Psoas muscle (tissue), 8 donors: ENCODE measurements around the gene TRIM10. TPM values are rescaled to one million over a fixed set of nuclear protein-coding genes. Genes with fewer than 3 reads are reported as not detected.

Experiments
- ATAC-seq, 4 donors: fragments of 200-7000 bp; cut with Tn5 transposase; one replicate each; pipeline ENCODE4 v1.9.1; 2020; ENCODE audit warnings: moderate library complexity in 3 of 4, mild to moderate bottlenecking in 2 of 4
- DNase-seq, 2 donors: peaks; one replicate each; pipeline ENCODE4 v3.0.0-alpha.2; 2020
- H3K27ac ChIP-seq: fragments of 200-600 bp; one replicate; pipeline ENCODE4 v1.8.0; 2022
- H3K27me3 ChIP-seq, 3 donors: fragments of 200-600 bp in 1 of 3; one replicate each; pipeline versions ENCODE4 v1.6.1 to v1.8.0; 2013 to 2022; ENCODE audit warnings: low read length in 2 of 3, mild to moderate bottlenecking in 2 of 3, moderate library complexity in 1 of 3; ENCODE audit not compliant: insufficient read depth in 3 of 3
- H3K36me3 ChIP-seq, 2 donors: fragments of 200-600 bp in 1 of 2; one replicate each; pipeline versions ENCODE4 v1.6.1 to v1.8.0; 2013 to 2022; ENCODE audit warnings: low read depth in 1 of 2, mild to moderate bottlenecking in 1 of 2, moderate library complexity in 1 of 2; ENCODE audit not compliant: insufficient read depth in 1 of 2
- H3K4me1 ChIP-seq: fragments of 200-600 bp; one replicate; pipeline ENCODE4 v1.8.0; 2022
- H3K4me3 ChIP-seq: fragments of 200-600 bp; one replicate; pipeline ENCODE4 v1.8.0; 2022; ENCODE audit warnings: mild to moderate bottlenecking
- H3K9me3 ChIP-seq: fragments of 200-600 bp; one replicate; pipeline ENCODE4 v1.8.0; 2022
- WGBS, 3 donors: extraction: QIAGEN DNeasy Blood & Tissue Kit; methylation state at CpG; one replicate each; pipeline versions ENCODE4 v1.1.6 to v1.1.7; 2013; 5-methylcytosine and 5-hydroxymethylcytosine counted together
- intact Hi-C, 2 donors: fragments of 100-400 bp; cut with DNase I; formaldehyde crosslinking; loops; one replicate each; pipeline versions ENCODE4 v1.11.0 to v1.14.2; 2022
- polyA plus RNA-seq, 3 donors: library from polyadenylated mRNA; stranded (reverse); fragments of 200-250 nt; gene quantifications; one replicate each; pipeline ENCODE4 v1.2.3, GENCODE V29; 2013
- total RNA-seq, 4 donors: library from RNA; stranded (reverse); fragmentation: NEBNext Ultra II Directional in 2 of 4; extraction: Animal tissue kit (Norgen Biotek cat#: 25700) in 2 of 4; gene quantifications; one replicate each; pipeline versions ENCODE4 v1.2.1 to v1.2.4, GENCODE V29; 2021 to 2023
- TF ChIP-seq, protein P1 (sequence below): fragments of 200-600 bp; IDR thresholded peaks from one replicate; pipeline ENCODE4 v1.8.0; 2022; ENCODE audit warnings: antibody characterized with exemption
- donor health status: healthy with polysubstance abuse.
- donor health status: DM: no; HTN: no; CAD: no; lungs with moderate emphysema.
- donor health status: Bipolar disorder and iron deficiency.
- donor health status: healthy.
- donor health status: DM: yes; HTN: yes; CAD: no.
- donor health status: DM: no; HTN: no; CAD: no.
- donor health status: DM: no; HTN: no; CAD: no.
- donor health status: DM: yes; HTN: yes; CAD: no.

The TRIM10 gene
- total and polyA plus RNA-seq, 7 donors = 0.10 TPM; not detected in 6

DNA sequence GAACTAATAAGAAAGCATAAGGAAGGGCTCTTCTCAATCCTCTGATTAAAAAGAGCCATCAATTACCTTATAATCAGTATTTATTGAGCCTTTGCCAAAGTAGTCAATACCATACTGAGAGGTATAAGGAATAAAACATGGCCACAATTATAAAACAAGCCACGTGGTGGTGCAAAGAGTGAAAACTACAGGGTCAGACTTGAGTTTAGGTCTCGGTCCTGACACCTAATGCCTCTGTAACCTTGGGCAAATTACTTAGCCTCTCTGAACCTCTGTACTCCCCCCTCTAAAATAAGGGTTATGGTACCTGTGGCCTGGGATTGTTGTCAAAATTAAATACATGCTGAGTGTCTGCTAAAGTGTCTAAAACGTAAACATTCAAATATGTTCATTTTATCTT is 11.8 kb downstream of the TRIM10 start:
- H3K4me3 ChIP-seq = no peak overlapping the region
- intact Hi-C loops = no loop called here
- H3K4me1 ChIP-seq = no peaks in the 10 kb centered on the region
- TF ChIP-seq, protein P1, sequence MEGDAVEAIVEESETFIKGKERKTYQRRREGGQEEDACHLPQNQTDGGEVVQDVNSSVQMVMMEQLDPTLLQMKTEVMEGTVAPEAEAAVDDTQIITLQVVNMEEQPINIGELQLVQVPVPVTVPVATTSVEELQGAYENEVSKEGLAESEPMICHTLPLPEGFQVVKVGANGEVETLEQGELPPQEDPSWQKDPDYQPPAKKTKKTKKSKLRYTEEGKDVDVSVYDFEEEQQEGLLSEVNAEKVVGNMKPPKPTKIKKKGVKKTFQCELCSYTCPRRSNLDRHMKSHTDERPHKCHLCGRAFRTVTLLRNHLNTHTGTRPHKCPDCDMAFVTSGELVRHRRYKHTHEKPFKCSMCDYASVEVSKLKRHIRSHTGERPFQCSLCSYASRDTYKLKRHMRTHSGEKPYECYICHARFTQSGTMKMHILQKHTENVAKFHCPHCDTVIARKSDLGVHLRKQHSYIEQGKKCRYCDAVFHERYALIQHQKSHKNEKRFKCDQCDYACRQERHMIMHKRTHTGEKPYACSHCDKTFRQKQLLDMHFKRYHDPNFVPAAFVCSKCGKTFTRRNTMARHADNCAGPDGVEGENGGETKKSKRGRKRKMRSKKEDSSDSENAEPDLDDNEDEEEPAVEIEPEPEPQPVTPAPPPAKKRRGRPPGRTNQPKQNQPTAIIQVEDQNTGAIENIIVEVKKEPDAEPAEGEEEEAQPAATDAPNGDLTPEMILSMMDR = no peak
- 48 to 54% (median 54%) methylated on average over 3 of the region's 3 CpGs for WGBS, 3 donors
- H3K27me3 ChIP-seq = peaks cover 0 to 28% (median 6%) of the 10 kb centered on the region in 3 donors
- no peak for DNase-seq
- ATAC-seq = no peak
- no peaks in the 10 kb centered on the region for H3K36me3 ChIP-seq
- no peaks in the 10 kb centered on the region for H3K9me3 ChIP-seq
- H3K27ac ChIP-seq = no peak overlapping the region

DNA sequence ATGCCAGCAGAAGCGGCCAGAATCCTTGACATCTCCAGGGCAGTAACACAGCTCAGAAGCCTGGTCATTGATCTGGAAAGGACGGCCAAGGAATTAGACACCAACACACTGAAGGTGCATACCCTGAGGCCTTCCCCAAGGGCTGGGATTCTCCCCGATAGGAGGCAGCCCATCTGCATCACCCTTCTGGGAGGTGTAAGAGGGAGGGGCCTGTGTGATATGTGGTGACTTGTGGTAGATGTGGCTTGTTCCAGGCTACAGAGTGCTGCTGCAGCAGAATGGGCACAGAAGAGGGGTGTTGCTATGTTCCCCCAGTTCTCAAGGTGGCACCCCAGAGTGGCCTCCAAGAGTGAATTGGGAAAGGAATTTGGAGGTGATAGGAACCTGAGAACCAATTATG is 13.9 kb downstream of the TRIM10 start:
- ATAC-seq = no peak
- H3K9me3 ChIP-seq = no peaks in the 10 kb centered on the region
- H3K4me1 ChIP-seq = no peaks in the 10 kb centered on the region
- 44 to 66% (median 52%) methylated on average over 3 of the region's 3 CpGs for WGBS, 3 donors
- no peaks in the 10 kb centered on the region for H3K36me3 ChIP-seq
- no peak overlapping the region for H3K4me3 ChIP-seq
- no peak overlapping the region for H3K27ac ChIP-seq
- TF ChIP-seq, protein P1 = no peak
- intact Hi-C loops = no loop called here
- H3K27me3 ChIP-seq = peaks cover 0 to 34% (median 6%) of the 10 kb centered on the region in 3 donors
- no peak for DNase-seq

DNA sequence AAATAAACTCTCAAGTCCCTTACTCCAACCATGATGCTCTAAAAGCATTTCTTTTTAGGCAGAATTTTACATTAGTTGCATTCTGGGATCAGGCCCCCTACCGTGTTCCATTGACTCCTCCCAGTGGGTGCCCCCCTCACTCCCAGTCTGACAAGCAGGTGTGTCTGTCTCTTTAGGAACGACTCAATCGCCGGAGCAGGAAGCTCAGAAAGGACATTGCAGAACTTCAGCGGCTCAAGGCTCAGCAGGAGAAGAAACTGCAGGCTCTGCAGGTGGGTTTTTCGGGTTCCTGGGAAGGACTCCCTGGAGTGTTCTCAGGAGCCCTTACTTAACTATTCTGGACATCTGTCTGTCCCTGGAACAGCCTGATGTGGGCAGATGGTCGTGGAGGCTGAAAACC is 15.2 kb downstream of the TRIM10 start:
- no peaks in the 10 kb centered on the region for H3K36me3 ChIP-seq
- TF ChIP-seq, protein P1 = no peak
- no peaks in the 10 kb centered on the region for H3K9me3 ChIP-seq
- intact Hi-C loops = no loop called here
- peaks cover 0 to 36% (median 4%) of the 10 kb centered on the region in 3 donors for H3K27me3 ChIP-seq
- 39 to 44% (median 40%) methylated on average over 7 of the region's 7 CpGs for WGBS, 3 donors
- DNase-seq (no peak), ATAC-seq (no peak)
- no peaks in the 10 kb centered on the region for H3K4me1 ChIP-seq
- no peak overlapping the region for H3K4me3 ChIP-seq
- no peak overlapping the region for H3K27ac ChIP-seq

DNA sequence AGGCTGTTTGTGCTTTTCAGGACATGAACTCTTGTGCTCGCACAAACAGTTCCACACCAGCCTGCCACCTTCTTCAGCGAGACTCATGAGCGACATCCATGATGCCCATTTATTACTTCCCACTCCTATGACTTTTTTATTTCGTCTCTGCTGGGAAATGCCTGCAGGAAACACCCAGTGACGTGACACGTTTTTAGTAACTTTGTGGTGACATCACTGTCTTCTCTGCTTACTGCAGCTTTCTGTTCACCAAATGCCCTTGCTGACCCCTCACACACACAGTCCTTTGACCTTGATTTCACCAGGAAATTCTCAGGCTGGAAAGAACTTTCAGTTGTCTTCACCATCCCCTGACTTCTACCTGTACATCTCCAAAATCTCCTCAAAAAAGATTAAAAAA is 16.2 kb downstream of the TRIM10 start:
- WGBS, 3 donors = 56 to 62% (median 60%) methylated on average over 6 of the region's 6 CpGs
- no peak overlapping the region for H3K4me3 ChIP-seq
- H3K27ac ChIP-seq = no peak overlapping the region
- TF ChIP-seq, protein P1 = no peak
- H3K9me3 ChIP-seq = no peaks in the 10 kb centered on the region
- no peaks in the 10 kb centered on the region for H3K4me1 ChIP-seq
- ATAC-seq = no peak
- intact Hi-C loops = no loop called here
- no peaks in the 10 kb centered on the region for H3K36me3 ChIP-seq
- H3K27me3 ChIP-seq = peaks cover 0 to 39% (median 4%) of the 10 kb centered on the region in 3 donors
- no peak for DNase-seq

DNA sequence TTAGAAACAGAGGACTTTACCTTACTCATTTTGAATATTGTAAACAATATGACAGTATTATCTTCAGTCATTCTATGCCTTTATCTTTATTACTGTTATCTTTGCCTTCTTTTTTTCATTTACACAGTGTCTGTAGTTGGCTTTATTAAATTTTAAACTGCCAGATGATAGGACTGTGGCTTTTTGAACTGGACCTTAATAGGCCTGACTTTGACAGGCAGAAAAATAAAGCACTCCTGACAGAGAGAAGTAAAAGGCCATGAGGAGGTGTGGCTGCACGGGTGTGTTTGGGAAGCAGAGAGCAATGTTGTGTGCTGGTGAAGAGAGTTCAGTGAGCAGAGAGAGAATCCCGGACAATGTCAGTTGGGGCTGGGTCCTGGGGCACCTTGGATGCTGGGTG is 17.2 kb downstream of the TRIM10 start:
- no peak for ATAC-seq
- intact Hi-C loops = no loop called here
- no peaks in the 10 kb centered on the region for H3K4me1 ChIP-seq
- H3K9me3 ChIP-seq = no peaks in the 10 kb centered on the region
- H3K27me3 ChIP-seq = peaks cover 0 to 41% (median 4%) of the 10 kb centered on the region in 3 donors
- TF ChIP-seq, protein P1 = no peak
- DNase-seq = no peak
- no peak overlapping the region for H3K4me3 ChIP-seq
- no peak overlapping the region for H3K27ac ChIP-seq
- H3K36me3 ChIP-seq = no peaks in the 10 kb centered on the region
- WGBS, 3 donors = 50 to 56% (median 54%) methylated on average over 2 of the region's 2 CpGs
